GM19452 (cell line): ENCODE results near the gene TMEM130.

ENCODE experiments used
- ATAC-seq: cut with Tn5 transposase; IDR thresholded peaks from one replicate; pipeline ENCODE4 v1.9.1; 2021; ENCODE audit not compliant: unreplicated experiment

The TMEM130 gene, protein sequence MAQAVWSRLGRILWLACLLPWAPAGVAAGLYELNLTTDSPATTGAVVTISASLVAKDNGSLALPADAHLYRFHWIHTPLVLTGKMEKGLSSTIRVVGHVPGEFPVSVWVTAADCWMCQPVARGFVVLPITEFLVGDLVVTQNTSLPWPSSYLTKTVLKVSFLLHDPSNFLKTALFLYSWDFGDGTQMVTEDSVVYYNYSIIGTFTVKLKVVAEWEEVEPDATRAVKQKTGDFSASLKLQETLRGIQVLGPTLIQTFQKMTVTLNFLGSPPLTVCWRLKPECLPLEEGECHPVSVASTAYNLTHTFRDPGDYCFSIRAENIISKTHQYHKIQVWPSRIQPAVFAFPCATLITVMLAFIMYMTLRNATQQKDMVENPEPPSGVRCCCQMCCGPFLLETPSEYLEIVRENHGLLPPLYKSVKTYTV

DNA sequence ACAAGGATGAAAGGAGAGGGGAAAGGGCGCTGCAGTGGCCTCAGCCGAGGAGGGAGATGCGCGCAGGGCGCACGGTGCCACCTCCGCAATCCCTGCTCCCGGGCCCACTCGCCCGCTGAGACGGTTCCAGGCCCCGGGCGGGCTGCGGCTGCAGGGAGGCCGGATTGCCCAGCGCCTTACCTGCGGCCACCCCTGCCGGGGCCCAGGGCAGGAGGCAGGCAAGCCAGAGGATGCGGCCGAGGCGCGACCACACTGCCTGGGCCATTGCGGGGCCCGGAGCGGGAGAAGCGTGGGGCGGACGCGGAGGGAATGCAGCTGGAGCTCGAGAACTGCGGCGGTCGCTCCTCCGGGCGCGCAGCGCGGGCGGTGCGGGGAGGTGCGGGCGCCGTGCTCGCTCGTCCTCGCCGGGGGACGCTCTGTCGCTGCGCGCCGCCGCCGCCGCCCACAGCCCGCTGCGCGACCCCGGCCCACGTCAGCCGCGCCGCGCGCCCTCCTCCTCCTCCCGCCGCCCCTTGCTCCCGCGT is at the start of gene TMEM130:
Gene TMEM130 (minus strand): TSS at position 418 of the 524 bp plus-strand sequence. CDS start 153 bp downstream, at position 265.
- ATAC-seq = no peak

DNA sequence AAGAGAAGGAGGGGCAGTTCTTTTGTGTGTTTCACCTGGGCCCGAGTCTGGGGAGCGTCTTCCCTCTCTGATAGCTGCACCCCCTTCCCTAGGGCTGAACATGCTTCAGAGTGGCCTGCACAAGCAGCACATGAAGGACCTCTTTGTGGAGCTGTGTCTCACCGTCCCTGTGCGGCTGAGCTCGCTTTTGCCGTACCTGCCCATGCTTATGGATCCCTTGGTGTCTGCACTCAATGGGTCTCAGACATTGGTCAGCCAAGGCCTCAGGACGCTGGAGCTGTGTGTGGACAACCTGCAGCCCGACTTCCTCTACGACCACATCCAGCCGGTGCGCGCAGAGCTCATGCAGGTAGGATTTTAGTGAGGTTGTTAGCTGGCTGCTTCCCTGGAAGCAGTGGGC is 47.5 kb upstream of the TMEM130 start:
- ATAC-seq = no peak

DNA sequence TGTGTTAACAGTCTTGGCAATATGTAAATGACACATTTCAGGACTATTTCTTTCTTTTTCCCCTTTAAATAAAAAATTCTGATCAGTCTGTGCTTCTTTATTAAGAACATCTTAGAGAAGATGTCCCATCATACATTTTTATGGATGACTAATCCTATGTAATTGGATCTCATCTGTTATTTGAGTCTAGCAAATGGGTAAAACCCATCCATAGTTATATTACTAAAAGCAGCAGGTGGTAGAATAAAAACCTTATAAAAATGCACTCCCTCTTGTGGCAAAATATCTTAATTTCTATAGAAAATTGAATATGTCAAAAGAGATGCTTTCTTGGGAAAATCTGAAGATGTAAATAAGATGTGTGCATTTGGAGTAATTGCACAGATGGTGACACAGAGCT is 43.8 kb upstream of the TMEM130 start:
- ATAC-seq = no peak

DNA sequence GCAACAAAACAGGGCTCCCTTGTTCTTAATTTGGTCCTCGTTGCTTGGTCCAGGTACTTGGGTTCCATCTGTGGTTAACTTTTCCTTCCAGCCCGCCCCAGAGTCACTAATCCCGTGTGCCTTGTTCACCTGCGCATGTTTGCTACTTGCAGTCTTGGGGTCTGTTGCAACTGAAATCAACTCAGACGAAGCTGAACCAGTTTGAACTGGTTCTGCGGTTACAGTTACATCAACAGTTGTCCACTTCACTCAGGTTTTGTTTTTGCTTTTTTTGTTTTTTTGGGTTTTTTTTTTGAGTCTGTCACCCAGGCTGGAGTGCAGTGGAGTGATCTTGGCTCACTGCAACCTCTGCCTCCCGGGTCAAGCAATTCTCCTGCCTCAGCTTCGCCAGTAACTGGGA is 43.2 kb upstream of the TMEM130 start:
- no peak for ATAC-seq

DNA sequence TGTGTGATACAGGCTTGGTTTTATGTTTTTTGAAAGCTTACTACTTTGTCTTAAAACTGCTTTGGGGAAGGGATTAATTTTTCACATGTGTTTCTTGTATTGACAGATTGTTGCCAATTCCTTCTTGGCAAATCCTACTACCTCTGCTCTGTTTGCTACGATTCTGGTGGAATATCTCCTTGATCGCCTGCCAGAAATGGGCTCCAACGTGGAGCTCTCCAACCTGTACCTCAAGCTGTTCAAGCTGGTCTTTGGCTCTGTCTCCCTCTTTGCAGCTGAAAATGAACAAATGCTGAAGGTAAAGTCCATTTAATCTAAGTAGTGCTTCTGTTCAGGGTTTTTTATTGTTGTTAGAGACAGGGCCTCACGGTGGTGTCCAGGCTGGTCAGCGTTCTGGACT is 42.1 kb upstream of the TMEM130 start:
- no peak for ATAC-seq

DNA sequence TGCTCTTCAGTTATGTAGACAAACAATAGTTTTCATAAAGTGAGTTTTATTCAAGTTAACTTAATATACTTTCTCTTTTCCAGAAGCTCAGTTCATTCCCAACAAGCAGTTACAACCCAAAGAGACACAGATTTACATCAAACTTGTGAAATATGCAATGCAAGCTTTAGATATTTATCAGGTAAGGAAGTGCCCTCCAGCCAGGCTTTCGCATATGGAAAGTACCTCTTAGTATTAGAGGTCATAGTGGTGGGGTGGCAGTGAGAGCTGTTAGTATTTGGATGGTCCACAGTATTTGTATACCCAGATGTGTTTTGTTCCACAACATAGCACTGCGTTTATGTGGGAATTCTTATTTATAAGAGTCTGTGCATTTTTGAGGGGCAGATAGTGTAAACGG is 40.6 kb upstream of the TMEM130 start:
- ATAC-seq = no peak

DNA sequence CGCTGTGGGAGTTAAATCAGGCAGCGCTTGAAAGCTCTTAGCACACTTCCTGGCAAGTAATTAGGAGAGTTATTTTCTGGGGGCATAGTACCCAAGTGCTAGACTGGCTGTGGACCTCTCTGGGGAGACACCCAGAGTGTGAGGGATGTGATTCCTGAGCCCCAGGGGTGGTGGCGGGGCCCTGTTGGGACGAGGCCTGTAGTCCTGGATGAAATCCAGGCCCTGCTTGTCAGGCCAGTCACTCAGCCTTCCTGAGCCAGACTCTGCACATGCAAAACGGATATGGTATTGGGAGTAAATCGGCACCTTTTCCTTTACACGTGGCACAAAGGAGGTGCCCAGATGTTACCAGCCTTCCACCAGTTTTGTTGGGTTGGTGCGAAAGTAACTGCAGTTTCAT is 39.7 kb upstream of the TMEM130 start:
- ATAC-seq = no peak

DNA sequence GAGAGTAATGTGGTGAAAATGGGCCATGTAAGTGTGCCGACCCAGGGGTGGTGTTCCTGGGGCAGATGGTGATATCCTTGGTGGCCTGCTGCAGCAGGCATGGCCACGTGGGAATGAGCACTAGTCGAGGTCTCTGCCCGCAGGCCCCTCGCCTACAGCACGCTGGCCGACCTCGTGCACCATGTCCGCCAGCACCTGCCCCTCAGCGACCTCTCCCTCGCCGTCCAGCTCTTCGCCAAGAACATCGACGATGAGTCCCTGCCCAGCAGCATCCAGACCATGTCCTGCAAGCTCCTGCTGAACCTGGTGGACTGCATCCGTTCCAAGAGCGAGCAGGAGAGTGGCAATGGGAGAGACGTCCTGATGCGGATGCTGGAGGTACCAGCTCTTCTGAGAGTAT is 38.8 kb upstream of the TMEM130 start:
- no peak for ATAC-seq

DNA sequence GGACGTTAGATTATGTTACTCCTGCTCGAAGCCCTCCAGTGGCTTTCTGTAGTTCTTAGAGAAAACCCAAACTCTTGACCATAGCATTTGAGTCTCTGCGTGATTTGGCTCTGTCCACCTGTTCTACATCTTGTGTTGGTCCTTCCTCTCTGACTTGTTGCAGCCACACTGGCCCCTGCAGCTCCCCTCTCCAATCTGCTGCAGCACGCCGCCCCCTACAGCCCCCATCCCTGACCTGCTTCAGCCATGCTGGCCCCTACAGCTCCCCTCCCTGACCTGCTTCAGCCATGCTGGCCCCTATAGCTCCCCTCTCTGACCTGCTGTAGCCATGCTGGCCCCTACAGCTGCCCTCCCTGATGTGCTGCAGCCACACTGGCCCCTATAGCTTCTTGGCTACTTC is 37.8 kb upstream of the TMEM130 start:
- no peak for ATAC-seq

DNA sequence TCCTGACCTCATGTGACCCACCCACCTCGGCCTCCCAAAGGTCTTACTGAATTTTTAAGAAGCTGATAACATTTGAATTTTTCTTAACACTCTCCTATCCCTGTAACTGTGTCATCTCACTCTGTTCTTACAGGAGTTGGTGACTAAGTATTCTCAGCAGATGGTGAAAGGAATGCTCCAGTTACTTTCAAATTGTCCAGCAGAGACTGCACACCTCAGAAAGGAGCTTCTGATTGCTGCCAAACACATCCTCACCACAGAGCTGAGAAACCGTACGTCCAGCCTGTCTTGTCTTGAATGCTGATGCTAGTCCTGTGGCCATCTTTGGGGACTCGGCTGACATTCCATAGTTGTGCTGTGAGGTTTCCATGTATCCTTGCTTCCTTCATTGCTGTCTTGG is 33.4 kb upstream of the TMEM130 start:
- ATAC-seq = no peak

DNA sequence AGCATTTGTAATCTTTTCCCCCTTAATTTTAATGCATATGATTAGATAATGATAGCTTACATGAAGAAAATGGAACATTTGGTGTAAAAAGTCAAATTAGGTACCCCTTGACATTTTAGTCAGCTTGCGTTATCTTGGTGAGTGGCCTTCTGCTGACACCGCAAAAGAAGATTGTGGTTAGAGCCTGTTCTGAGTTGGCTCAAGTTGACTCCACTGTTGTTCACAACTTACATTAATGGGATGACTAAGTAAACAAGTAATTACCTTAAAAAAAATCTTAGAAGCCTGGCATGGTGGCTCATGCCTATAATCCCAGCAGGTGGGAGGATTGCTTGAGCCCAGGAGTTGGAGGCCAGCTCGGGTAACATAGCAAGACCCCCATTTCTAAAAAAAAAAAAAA is 32.7 kb upstream of the TMEM130 start:
- no peak for ATAC-seq

DNA sequence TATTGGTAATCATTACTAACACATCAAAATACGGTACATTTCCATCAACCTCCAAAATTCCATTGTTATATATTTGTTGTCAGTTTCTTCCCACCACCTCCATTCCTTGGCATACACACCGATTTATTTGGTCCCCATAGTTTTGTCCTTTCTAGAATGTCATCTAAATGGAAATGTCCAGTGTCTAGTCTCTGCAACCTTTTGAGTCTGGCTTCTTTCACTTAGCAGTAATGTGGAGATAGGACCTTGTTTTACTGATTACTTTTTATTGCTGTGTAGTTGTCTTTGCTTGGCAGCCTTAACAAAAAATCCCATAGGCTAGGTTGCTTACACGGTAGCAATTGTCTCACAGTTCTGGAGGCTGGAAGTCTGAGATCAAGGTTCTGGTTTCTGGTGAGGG is 31.0 kb upstream of the TMEM130 start:
- ATAC-seq = no peak

DNA sequence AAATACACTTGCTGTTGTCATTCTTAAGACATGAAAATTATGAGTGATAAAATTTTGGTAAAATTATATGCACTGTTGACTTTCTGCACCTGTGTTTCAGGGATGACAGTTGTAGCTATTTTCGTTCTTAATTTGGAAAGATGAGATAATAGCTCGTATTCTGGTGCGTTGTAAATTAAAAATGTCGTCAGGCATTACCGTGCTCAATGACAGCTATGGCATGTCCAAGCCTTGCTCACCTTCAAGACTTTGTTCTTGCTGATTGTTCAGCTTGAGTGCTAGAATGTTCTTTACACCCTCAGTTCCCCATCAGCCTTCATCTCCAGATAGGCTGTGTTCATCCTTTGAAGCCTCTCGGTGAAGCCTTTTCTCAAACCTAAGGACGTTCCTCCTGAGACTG is 30.0 kb upstream of the TMEM130 start:
- ATAC-seq = no peak

DNA sequence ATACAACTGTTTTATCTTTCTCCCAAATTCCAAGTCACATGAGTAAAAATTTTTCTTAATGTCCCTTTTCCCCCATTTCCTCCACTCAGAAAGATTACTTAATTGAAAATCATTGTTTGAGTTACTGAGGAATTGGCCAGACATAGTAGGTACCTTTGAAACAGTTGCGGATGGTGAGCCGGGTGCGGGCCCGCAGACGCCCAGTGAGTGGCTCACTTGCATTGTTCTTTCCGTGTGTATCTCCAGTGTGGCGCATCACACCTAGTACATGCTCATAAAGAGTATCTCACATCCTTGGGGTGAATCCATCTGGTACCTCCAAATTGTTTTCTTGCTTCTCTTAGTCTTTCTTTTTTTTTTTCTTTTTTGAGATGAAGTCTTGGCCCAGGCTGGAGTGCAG is 22.8 kb upstream of the TMEM130 start:
- ATAC-seq = no peak

DNA sequence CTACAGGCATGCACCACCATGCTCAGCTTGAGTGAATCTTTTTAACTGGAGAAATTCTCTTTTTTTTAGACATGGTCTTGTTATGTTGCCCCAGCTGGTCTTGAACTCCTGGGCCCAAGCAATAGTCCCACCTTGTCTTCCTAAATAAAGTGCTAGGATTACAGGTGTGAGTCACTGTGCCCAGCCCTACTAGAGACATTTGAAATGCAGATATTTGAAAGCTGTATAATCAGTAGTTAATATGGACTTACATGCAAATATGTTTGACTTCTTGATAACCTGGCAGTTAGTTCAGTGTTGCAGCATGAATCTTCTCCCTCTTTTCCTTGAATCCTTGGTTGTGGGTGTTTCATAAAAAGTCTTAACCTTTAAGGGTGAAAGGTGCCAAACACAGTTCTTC is 17.2 kb upstream of the TMEM130 start:
- ATAC-seq = no peak

DNA sequence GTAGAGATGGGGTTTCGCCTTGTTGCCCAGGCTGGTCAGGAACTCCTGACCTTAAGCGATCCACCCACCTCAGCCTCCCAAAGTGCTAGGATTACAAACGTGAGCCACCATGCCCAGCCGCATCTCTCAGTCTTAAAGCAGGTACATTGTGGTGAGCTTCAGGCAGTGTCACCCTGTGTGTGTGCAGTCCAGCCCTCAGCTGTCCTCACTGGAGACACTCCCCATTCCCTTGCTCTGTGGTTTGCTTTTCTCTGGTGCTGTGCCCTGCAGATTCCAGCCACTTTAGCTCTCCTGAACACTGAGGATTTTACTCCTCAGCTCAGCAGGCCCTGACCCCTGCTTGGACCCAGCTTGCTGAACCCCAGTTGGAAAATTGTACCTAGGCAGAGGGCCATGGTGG is 14.6 kb upstream of the TMEM130 start:
- no peak for ATAC-seq

DNA sequence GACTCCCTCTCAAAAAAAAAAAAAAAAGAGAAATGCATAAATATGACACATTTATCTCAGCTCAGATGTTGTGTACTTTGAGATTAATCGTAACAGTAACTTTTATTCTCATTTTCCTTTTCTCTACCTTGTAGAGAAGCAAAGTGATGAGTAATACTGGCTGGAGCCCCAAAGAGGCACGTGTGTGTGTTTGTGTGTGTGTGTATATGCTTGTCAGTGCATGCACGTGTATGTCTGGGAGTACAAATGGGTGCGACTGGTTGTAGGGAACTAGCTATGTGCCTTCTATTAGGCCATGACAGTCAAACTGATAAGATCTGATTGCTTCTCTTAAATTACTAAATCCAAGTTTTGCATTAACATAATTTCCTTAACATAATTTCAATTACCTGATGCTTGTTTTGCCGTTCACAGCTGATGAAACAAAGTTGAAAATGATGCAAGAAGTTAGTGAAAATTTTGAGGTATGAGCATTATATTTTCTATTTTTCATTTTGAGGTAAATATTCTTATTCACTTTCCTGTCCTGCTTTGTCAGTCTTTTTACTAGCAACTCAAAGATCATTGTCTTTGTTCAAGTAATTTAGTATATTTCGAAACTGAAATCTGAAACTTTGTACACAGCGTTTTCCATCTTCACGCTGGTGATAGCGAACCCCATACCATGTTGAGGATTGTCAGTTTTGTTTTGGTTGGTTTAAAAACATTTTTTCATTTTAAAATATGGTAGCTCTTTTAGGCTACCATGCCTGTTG is 11.9 kb upstream of the TMEM130 start:
- no peak for ATAC-seq

DNA sequence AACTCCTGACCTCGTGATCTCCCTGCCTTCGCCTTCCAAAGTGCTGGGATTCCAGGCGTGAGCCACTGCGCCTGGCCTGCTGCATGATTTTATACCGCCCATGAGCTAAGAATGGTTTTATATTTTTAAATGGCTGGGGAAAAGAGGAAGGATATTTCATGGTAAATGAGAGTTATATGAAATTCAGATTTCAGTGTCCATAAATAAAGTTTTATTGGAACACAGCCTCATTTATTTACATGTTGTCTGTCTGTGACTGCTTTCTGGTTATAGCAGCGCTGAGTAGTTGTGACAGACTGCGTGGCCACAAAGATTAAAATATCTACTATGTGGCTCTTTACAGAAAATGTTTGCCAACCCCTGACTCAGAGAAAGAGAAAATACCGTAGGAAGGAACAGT is 10.7 kb upstream of the TMEM130 start:
- ATAC-seq = no peak

DNA sequence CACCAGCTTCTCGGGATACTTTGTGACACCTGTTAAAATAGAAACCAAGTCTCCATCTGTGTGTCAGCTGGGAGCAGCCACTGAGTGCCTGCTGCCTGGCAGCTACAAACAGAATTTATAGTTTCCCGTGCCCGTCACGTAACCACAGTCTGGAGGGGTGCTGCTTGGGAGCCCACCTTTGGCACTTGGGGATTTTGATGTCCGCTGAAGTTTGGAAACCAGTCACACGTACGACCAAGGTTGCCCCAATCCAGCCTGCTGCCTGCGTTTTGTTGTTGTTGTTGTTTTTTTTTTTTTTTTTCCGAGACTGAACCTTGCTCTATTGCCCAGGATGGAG is 10.1 kb upstream of the TMEM130 start:
- ATAC-seq = peak; percentile 1

DNA sequence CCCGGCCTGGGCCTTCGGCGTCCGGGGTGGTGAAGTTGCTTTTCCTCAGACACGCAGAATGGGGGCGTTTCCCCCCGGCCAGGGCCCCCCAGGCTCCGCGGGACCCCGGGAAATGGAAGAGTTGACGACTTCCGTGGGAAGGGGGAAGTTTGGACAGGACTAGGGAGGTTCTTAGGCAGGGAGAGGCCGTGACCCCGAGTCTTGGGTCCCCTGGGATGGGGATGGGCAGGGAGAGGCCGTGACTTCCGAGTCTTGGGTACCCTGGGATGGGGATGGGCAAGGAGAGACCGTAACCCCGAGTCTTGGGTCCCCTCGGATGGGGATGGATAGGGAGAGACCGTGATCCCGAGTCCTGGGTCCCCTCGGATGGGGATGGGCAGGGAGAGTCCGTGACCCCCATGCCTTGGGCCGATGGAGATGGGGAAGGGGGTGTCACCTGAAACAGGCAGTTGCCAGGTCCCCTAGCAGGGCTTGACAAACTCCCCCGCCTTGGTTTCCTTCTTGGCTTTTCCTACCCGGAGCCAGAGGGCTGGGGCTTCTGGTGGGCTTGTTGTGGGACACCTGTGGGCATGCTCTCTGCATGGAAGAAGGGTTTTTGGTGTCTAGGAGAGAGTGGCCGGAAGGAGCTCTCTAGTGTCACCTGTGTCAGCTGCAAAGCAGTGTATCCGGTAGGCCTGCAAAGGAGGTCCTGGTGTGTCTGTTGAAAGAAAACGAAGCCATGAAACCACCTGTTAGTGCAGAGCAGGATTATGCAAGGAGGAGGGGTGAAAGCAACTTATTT is 9.6 kb upstream of the TMEM130 start:
- ATAC-seq = peak; percentile 77

DNA sequence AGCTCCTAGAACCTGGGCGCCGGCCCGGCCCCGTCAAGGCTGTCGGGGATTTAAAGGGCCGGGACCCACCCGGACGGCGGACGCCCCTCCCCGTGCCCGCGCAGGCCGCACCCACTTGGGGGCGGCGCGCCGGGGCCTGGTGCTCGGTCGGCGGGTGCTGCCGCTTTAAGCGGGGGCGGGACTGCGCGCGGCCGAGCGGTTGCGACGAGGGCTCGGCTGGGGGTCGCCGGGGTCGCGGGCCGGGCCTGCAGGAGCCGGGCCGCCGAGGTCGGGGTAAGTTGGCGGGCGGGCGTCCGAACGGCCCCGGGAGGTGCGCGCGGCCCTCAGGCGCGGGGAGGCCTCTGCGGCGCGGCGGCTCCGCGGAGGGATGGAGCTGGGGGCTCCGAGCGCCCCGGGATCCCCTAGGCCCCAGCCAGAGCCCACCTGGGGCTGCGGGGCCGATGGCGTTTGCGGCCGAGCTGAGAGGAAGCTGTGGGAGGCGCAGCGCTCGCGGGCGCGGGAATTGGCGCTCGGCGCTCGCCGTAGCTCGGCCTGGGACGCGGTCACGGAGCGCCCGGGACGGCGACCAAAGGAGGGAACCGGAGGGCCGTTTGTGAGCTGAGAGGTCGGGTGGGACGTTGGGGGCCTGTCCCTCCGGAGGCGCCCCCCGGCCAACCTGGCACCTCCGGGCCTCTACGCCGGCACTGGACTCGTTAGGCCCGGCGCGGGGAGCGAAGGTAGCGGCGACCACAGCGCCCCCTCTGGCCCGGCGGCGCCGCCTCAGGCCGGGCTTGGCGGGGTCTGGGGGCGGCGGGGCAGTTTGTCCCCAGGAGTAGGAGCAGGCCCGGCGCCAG is 8.8 kb upstream of the TMEM130 start, which contains the start of gene TRRAP:
Gene TRRAP (plus strand): TSS at position 168 of the 833 bp plus-strand sequence. CDS start 2,619 bp downstream, outside the sequence.
- ATAC-seq = peak; percentile 72
